ENCODE results near the gene CASP3.
"Not testable (repeated sequence)": the region's sequence is repeated elsewhere in the genome, so short reads cannot be mapped to it uniquely, and the experiment has no call there.

CASP3 gene

GRCh38 chr4:184617600-184618196 lies 31.5 kb downstream of the CASP3 start:
- no peak overlapping the region for H3K4me3 ChIP-seq (ENCODE audit: low read depth, low read length)
- no peak for TF ChIP-seq CTCF (IDR thresholded peaks at IDR 0.05; ENCODE audit: borderline replicate concordance, insufficient read depth, low read depth, low read length)

- TF ChIP-seq CTCF (IDR thresholded peaks at IDR 0.05; ENCODE audit: borderline replicate concordance, insufficient read depth, low read depth, low read length) = no peak
- peak overlapping the region; percentile 18 for H3K4me3 ChIP-seq (ENCODE audit: low read depth, low read length)
Observed at GRCh38 chr4:184616633-184617551, 32.4 kb downstream of the CASP3 start.

- H3K4me3 ChIP-seq (ENCODE audit: low read depth, low read length) = not testable (repeated sequence)
Observed at GRCh38 chr4:184616168-184616567, 33.1 kb downstream of the CASP3 start.

GRCh38 chr4:184614509-184614908 lies 34.7 kb downstream of the CASP3 start:
- no peak overlapping the region for H3K4me3 ChIP-seq (ENCODE audit: low read depth, low read length)
- no peak for TF ChIP-seq CTCF (IDR thresholded peaks at IDR 0.05; ENCODE audit: borderline replicate concordance, insufficient read depth, low read depth, low read length)

- H3K4me3 ChIP-seq (ENCODE audit: low read depth, low read length) = no peak overlapping the region
- TF ChIP-seq CTCF (IDR thresholded peaks at IDR 0.05; ENCODE audit: borderline replicate concordance, insufficient read depth, low read depth, low read length) = no peak
Observed at GRCh38 chr4:184613405-184613804, 35.8 kb downstream of the CASP3 start.

GRCh38 chr4:184612074-184612473 lies 37.2 kb downstream of the CASP3 start:
- no peak for TF ChIP-seq CTCF (IDR thresholded peaks at IDR 0.05; ENCODE audit: borderline replicate concordance, insufficient read depth, low read depth, low read length)
- H3K4me3 ChIP-seq (ENCODE audit: low read depth, low read length) = no peak overlapping the region

- H3K4me3 ChIP-seq (ENCODE audit: low read depth, low read length) = not testable (repeated sequence)
Observed at GRCh38 chr4:184607429-184607828, 41.8 kb downstream of the CASP3 start.

- not testable (repeated sequence) for H3K4me3 ChIP-seq (ENCODE audit: low read depth, low read length)
Observed at GRCh38 chr4:184602857-184603256, 46.4 kb downstream of the CASP3 start.

GRCh38 chr4:184600982-184601381 lies 48.3 kb downstream of the CASP3 start:
- H3K4me3 ChIP-seq (ENCODE audit: low read depth, low read length) = not testable (repeated sequence)

Data from GM12875 (cell line).